NCI-H748 treated with DMSO at 0.1 percent for 48 hours (cell line): ENCODE measurements around the gene TMEM80.
"Not testable (repeated sequence)": the region's sequence is repeated elsewhere in the genome, so short reads cannot be mapped to it uniquely, and the experiment has no call there.

Experiments used
- DNase-seq: peaks from one replicate; lab custom pipeline; 2025; lab: John Stamatoyannopoulos, UW

TMEM80 gene

GRCh38 chr11:679271-680207, 16.1 kb upstream of the TMEM80 start:
- DNase-seq = no peak

GRCh38 chr11:680476-680875, 15.1 kb upstream of the TMEM80 start:
- no peak for DNase-seq

GRCh38 chr11:680970-681369, 14.6 kb upstream of the TMEM80 start:
- no peak for DNase-seq

DNA sequence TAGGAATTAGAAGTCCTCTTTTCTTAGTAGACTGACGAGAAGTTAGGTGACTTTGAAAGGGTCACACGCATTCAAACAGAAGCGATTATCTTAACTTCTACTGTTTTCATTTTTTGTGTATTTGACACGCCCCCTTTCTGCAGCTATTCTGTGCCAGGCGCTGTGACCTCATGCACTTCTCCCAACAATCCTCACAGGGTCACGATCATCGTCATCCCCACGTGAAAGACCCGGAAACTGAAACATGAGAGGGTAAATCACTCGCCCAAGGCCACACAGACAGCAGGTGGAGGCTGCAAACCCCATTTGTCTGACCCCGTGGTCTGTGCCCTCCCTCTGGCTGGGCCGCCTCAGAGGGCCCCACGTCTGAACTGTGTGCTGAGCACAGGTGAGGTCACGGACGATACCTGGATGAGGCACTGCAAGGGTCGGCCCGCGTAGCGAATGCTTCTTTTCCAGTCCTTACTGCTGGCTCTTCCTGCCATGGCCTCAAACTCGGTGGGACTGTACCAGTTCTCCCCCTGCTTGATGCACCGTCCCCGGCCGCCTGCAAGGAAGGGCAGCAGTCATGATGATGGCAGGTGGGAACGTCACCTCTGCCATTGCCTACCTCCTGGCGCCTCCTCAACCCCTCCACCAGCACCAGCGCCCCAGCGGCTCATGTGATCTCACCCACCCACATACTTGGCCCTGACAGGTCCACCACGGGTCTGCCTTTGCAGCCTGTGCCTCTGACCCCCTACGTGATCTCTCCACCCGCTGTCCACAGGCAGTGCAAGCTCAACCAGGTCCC, 9.0 kb upstream of the TMEM80 start:
- DNase-seq = no peak

DNA sequence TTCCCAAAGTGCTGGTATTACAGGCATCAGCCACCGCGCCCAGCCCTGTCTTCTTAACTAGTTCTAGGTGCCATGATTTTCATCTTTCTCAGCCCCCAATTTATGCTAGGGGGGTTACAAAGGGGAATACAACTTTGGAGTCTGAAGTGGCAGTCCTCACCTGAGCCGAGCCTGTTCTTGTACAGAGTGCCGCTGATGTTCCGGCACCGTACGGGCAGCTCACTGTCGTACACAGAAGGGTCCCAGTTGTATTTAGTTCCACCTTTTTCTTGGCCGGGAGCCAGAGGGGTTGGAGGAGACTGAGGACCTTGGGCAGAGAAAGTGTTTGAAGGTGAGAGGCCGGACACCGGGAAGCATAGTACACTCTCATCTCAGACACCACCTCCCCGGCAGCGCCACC, 7.9 kb upstream of the TMEM80 start:
- DNase-seq = no peak

DNA sequence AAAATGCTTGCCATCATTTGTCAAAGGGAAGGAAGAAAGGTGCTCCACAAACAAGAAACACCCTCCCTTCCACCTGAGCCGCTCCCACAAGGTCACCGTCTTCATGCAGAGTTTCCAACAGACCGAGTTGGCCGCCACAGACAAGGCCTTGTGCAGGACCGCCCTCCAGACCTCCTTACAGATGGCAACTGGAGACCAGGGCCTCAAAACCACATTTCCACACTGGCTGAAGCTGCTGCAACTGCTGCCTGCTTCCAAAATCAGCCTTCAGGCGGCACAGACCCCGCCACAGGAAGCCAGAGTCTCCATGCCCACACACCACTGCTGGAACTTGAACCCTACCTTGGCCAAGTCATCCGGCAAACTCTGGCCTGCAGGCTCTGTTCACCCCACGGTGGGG, 6.9 kb upstream of the TMEM80 start:
- DNase-seq = no peak

- DNase-seq = no peak
These were observed 6.0 kb upstream of the TMEM80 start for GRCh38 chr11:689625-690024.

DNA sequence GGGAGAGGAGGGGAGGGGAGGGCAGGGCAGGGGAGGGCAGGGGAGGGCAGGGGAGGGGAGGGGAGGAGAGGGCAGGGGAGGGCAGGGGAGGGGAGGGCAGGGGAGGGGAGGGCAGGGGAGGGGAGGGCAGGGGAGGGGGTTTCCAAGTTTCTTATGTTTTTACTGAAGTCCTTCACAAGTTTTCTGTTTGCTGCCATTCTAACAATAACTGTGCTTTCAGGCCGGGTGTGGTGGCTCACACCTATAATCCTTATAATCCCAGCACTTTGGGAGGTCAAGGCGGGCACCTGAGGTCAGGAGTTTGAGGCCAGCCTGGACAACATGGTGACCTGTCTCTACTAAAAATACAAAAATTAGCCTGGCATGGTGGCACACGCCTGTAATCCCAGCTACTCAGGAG, 5.4 kb upstream of the TMEM80 start:
- not testable (repeated sequence) for DNase-seq

- no peak for DNase-seq
These were observed 4.6 kb upstream of the TMEM80 start for GRCh38 chr11:690738-691633.

GRCh38 chr11:691710-692590, 3.7 kb upstream of the TMEM80 start:
- DNase-seq = no peak

GRCh38 chr11:692824-693414, 2.7 kb upstream of the TMEM80 start:
- no peak for DNase-seq

DNA sequence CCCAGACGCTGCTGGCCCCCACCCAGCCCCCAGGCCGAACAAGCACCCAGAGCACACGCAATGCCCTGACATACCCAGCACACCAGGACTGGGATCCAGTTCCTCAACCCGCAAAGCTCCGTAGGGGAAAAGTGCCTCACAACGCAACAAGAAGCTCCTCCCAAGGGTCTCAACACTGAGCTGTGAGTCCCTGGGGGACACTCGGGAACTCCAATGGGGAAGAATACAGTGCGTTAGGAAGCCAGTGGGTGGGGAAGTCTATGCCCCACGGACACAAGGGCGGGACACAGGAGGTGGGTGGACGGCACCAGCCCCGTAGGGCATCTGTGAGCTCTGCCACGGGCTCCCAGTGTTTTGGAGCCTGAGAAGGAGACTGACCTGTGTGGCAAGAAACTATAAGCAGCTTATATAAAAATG, 2.2 kb upstream of the TMEM80 start:
- no peak for DNase-seq

GRCh38 chr11:693887-694562, 1.6 kb upstream of the TMEM80 start:
- peak; percentile 41 for DNase-seq

GRCh38 chr11:694563-695287, 891 bp upstream of the TMEM80 start, which contains the start of gene DEAF1:
Gene DEAF1 (minus strand): TSS chr11:695222. CDS start chr11:695047, 175 bp downstream.
- DNase-seq = peak; percentile 93

DNA sequence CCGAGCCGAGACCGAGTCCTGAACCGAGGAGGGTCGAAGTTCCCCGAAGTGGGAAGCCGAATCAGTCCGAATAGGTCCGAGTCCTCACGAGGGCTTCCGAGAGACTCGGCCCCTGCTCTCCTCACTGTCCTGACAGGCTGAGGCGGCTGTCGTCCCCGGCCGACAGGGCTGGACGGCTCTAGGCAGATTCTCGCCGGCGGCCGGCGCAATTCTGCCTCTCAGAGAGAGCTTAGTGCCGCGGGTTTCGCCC, 403 bp upstream of the TMEM80 start:
- DNase-seq = no peak

DNA sequence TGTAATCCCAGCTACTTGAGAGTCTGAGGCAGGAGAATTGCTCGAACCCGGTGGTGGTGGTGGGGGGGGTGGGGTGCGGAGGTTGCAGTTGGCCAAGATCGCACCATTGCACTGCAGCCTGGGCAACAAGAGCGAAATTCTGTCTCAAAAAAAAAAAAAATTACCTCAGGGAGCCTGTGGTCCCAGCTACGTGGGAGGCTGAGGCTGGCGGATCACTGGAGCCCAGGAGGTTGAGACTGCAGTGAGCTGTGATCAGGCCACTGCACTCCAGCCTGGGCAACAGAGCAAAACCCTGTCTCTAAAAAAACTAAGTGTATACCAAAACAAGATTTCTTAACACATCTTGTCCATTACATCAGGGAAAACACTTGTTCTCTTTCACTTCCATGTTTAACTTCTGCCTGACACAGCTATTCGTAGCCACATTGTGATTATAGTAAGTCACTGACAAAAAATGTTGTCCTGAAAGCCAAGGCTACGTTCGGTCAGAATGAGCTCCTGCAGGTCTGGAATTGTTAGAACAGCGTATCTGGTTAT, 1.4 kb downstream of the TMEM80 start:
- DNase-seq = no peak

- no peak for DNase-seq
These were observed 2.2 kb downstream of the TMEM80 start for GRCh38 chr11:697811-698311.

- DNase-seq = no peak
These were observed 3.0 kb downstream of the TMEM80 start for GRCh38 chr11:698493-699115.

DNA sequence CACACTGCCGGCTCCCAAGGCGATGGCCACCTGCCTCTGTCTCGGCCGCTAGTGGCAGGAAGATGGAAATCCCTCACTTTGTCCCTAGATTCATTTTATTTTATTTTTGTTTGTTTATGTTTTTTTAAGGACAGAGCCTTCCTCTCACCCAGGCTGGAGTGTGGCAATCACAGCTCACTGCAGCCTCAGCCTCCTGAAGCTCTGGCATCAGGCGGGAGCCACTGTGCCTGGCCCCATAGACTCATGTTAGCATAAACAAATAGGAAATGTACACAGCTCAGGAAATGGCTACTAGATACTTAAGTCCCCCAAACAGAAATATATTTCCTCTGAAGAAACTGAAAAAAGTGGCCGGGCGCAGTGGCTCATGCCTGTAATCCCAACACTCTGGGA, 3.5 kb downstream of the TMEM80 start:
- DNase-seq = no peak
